Measurements from ENCODE around the gene OR7A5. TPM values are rescaled to one million over a fixed set of nuclear protein-coding genes. Genes with fewer than 3 reads are reported as not detected.
"Not testable (repeated sequence)": the region's sequence is repeated elsewhere in the genome, so short reads cannot be mapped to it uniquely, and the experiment has no call there.

OR7A5 gene
- total RNA-seq, 1 experiment from 2014 or later: not detected

- H3K4me2 ChIP-seq (ENCODE audit: low read length): no peak overlapping the region
- H4K20me1 ChIP-seq (ENCODE audit: low read length): no peaks in the 10 kb centered on the region
- intact Hi-C loops (cut with micrococcal nuclease): no loop called here
- no peaks in the 10 kb centered on the region for H3K9me2 ChIP-seq (replicated peaks; ENCODE audit: low read length)
- POLR2A ChIA-PET (ENCODE audit: unreplicated experiment): no interaction called here
- BruUV-seq (replicated peaks): no TSS peak
- DNase-seq (no peak), ATAC-seq (no peak)
- no peaks in the 10 kb centered on the region for H3K79me2 ChIP-seq (ENCODE audit: low read length)
- no peaks in the 10 kb centered on the region for H3K9me3 ChIP-seq (ENCODE audit: low read length)
- H3K4me1 ChIP-seq (ENCODE audit: insufficient read depth, low read length): peaks cover 8% of the 10 kb centered on the region
- H3K27me3 ChIP-seq (ENCODE audit: low read length): no peaks in the 10 kb centered on the region
- CTCF ChIA-PET: no interaction called here
- H3K9ac ChIP-seq (ENCODE audit: low read length): no peak overlapping the region
- TF ChIP-seq EZH2 (IDR thresholded peaks at IDR 0.05; ENCODE audit: low read length, unreplicated experiment) (no peak), CTCF (conservative IDR thresholded peaks at IDR 0.05; ENCODE audit: low read depth, low read length) (no peak), EZH2phosphoT487 (IDR thresholded peaks at IDR 0.05; ENCODE audit: borderline replicate concordance, low read length) (no peak)
- H3K27ac ChIP-seq (ENCODE audit: low read length): no peak overlapping the region
- no peak overlapping the region for H2AFZ ChIP-seq (ENCODE audit: low read length)
- no peaks in the 10 kb centered on the region for H3F3A ChIP-seq (ENCODE audit: low read length, unreplicated experiment)
- H3K4me3 ChIP-seq (ENCODE audit: low read length): no peak overlapping the region
- H3K36me3 ChIP-seq (ENCODE audit: low read depth, low read length): no peaks in the 10 kb centered on the region
Observed at GRCh38 chr19:14779151-14779550, 55.8 kb downstream of the OR7A5 start.

DNA sequence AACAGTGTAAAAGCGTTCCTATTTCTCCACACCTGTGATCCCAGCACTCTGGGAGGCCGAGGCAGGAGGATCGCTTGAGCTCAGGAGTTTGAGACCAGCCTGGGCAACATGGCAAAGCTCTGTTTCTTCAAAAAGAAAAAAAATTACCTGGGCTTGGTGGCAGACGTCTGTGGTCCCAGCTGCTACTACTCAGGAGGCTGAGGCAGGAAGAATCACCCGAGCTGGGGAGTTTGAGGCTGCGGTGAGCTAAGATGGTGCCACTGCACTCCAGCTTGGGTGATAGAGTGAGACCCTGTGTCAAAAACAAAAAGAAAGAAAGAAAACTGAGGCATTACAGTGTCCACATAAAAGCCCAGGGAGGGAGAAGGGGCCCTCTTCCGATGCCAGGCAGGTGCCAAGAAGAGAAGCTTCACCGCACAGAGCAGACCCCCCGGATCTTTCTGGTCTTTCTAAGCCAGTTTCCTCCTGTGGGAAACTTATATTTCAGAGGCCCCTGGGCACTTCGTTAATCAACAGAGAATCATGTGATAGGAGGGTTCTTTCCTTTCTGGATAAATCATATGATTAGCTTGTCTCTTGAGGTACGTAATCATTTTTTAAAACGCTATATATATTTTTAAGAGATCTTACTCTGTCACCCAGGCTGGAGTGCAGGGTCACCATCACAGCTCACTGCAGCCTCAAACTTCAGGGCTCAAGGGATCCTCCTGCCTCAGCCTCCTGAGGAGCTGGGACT is 56.7 kb downstream of the OR7A5 start, which contains the start of gene ADGRE2:
Gene ADGRE2, minus strand, starts transcription at position 451 of the 736 bp plus-strand sequence. CDS start 1,804 bp downstream, outside the sequence.
- POLR2A ChIA-PET (ENCODE audit: unreplicated experiment); H4K20me1 ChIP-seq (ENCODE audit: low read length); H3K4me3 ChIP-seq (ENCODE audit: low read length); H2AFZ ChIP-seq (ENCODE audit: low read length); H3K4me2 ChIP-seq (ENCODE audit: low read length); ATAC-seq; H3K79me2 ChIP-seq (ENCODE audit: low read length); H3K36me3 ChIP-seq (ENCODE audit: low read depth, low read length); DNase-seq; H3K9ac ChIP-seq (ENCODE audit: low read length); CTCF ChIA-PET; intact Hi-C loops (cut with micrococcal nuclease); BruUV-seq (replicated peaks); H3K27ac ChIP-seq (ENCODE audit: low read length); H3K9me3 ChIP-seq (ENCODE audit: low read length); H3K27me3 ChIP-seq (ENCODE audit: low read length); H3K9me2 ChIP-seq (replicated peaks; ENCODE audit: low read length); H3F3A ChIP-seq (ENCODE audit: low read length, unreplicated experiment); H3K4me1 ChIP-seq (ENCODE audit: insufficient read depth, low read length): not testable (repeated sequence)

GRCh38 chr19:14777645-14778044 is 57.3 kb downstream of the OR7A5 start:
- intact Hi-C loops (cut with micrococcal nuclease); H3K9me2 ChIP-seq (replicated peaks; ENCODE audit: low read length); H4K20me1 ChIP-seq (ENCODE audit: low read length); ATAC-seq; BruUV-seq (replicated peaks); H3K4me1 ChIP-seq (ENCODE audit: insufficient read depth, low read length); H3K36me3 ChIP-seq (ENCODE audit: low read depth, low read length); H3K4me3 ChIP-seq (ENCODE audit: low read length); H3K27me3 ChIP-seq (ENCODE audit: low read length); H3K9me3 ChIP-seq (ENCODE audit: low read length); DNase-seq; H3K27ac ChIP-seq (ENCODE audit: low read length); CTCF ChIA-PET; H3K4me2 ChIP-seq (ENCODE audit: low read length); H3K9ac ChIP-seq (ENCODE audit: low read length); POLR2A ChIA-PET (ENCODE audit: unreplicated experiment); H2AFZ ChIP-seq (ENCODE audit: low read length); H3F3A ChIP-seq (ENCODE audit: low read length, unreplicated experiment); H3K79me2 ChIP-seq (ENCODE audit: low read length): not testable (repeated sequence)

Other genes starting within 250 kb of the OR7A5 start
- gene ADGRE3, start 160.3 kb downstream of the OR7A5 start, total RNA-seq (2014; rRNA removed): not detected in 2 replicates
- 6.2 and 11.6 TPM in 2 replicates for gene ZNF333, start 145.1 kb downstream of the OR7A5 start, total RNA-seq (2014; rRNA removed)
- 2.5 and 4.2 TPM in 2 replicates for gene ADGRE2, start 56.6 kb downstream of the OR7A5 start, total RNA-seq (2014; rRNA removed)
- gene OR7C1, start within 50 bp of the OR7A5 start, total RNA-seq (2014; rRNA removed): not detected in 2 replicates
- gene OR7A10, start 13.7 kb upstream of the OR7A5 start, total RNA-seq (2014; rRNA removed): not detected in 2 replicates
- gene OR7A17, start 50.9 kb upstream of the OR7A5 start, total RNA-seq (2014; rRNA removed): not detected in 2 replicates
- not detected in 2 replicates for gene OR7C2, start 106.3 kb upstream of the OR7A5 start, total RNA-seq (2014; rRNA removed)
- gene SLC1A6, start 144.7 kb upstream of the OR7A5 start, total RNA-seq (2014; rRNA removed): 4.4 and 9.6 TPM in 2 replicates
- 5.0 and 8.9 TPM in 2 replicates for gene CASP14, start 214.3 kb upstream of the OR7A5 start, total RNA-seq (2014; rRNA removed)
- not detected in 2 replicates for gene OR1I1, start 247.0 kb upstream of the OR7A5 start, total RNA-seq (2014; rRNA removed)